SJSA1 (cell line): ENCODE data around the gene MANF. TPM values are rescaled to one million over a fixed set of nuclear protein-coding genes. Genes with fewer than 3 reads are reported as not detected.
"Not testable (repeated sequence)": the region's sequence is repeated elsewhere in the genome, so short reads cannot be mapped to it uniquely, and the experiment has no call there.

Source experiments
- DNase-seq, 2 experiments: peaks; one replicate each; pipeline ENCODE4 v3.0.0-alpha.2; 2015 to 2020; ENCODE audit warnings: low spot score in 2 of 2, low read depth in 1 of 2
- H3K27ac ChIP-seq: fragments of 250-450 bp; sonication (Bioruptor Pico); 2 replicates; pipeline ENCODE4 v1.5.1; 2020; ENCODE audit warnings: mild to moderate bottlenecking, moderate library complexity
- H3K27me3 ChIP-seq: fragments of 250-450 bp; sonication (Bioruptor Pico); replicated peaks from 2 replicates; pipeline ENCODE4 v1.5.1; 2020; ENCODE audit warnings: mild to moderate bottlenecking, moderate library complexity
- H3K36me3 ChIP-seq: fragments of 250-450 bp; sonication (Bioruptor Pico); 2 replicates; pipeline ENCODE4 v1.5.1; 2020; ENCODE audit warnings: mild to moderate bottlenecking
- H3K4me1 ChIP-seq: fragments of 250-450 bp; sonication (Bioruptor Pico); replicated peaks from 2 replicates; pipeline ENCODE4 v1.6.1; 2021; ENCODE audit warnings: mild to moderate bottlenecking
- H3K4me3 ChIP-seq: fragments of 250-450 bp; sonication (Bioruptor Pico); 2 replicates; pipeline ENCODE4 v1.5.1; 2020; ENCODE audit warnings: mild to moderate bottlenecking
- H3K9me3 ChIP-seq: fragments of 250-450 bp; sonication (Bioruptor Pico); replicated peaks from 2 replicates; pipeline ENCODE4 v1.5.1; 2020; ENCODE audit warnings: mild to moderate bottlenecking
- total RNA-seq: library from RNA; depleted of rRNA; stranded (reverse); fragments of >200 nt; shearing (Covaris generic); gene quantifications from 2 replicates; pipeline ENCODE4 v1.2.3, GENCODE V29; 2014

Gene MANF
- total RNA-seq, 1 experiment from 2014 or later = 161 TPM

GRCh38 chr3:51355891-51356578, 29.1 kb upstream of the MANF start:
- Histone ChIP-seq H3K9me3 (no peaks in the 10 kb centered on the region), H3K27me3 (no peaks in the 10 kb centered on the region), H3K27ac (no peak overlapping the region), H3K4me1 (peaks cover 28% of the 10 kb centered on the region), H3K36me3 (no peaks in the 10 kb centered on the region), H3K4me3 (no peak overlapping the region)
- no peak for DNase-seq

GRCh38 chr3:51357856-51358255, 27.2 kb upstream of the MANF start:
- Histone ChIP-seq H3K27me3 (no peaks in the 10 kb centered on the region), H3K4me3 (no peak overlapping the region), H3K4me1 (peaks cover 27% of the 10 kb centered on the region), H3K9me3 (no peaks in the 10 kb centered on the region), H3K36me3 (no peaks in the 10 kb centered on the region), H3K27ac (no peak overlapping the region)
- DNase-seq = no peak

GRCh38 chr3:51358981-51359380, 26.1 kb upstream of the MANF start:
- Histone ChIP-seq H3K9me3 (no peaks in the 10 kb centered on the region), H3K36me3 (no peaks in the 10 kb centered on the region), H3K27me3 (no peaks in the 10 kb centered on the region), H3K4me3 (no peak overlapping the region), H3K27ac (no peak overlapping the region), H3K4me1 (peaks cover 16% of the 10 kb centered on the region)
- no peak for DNase-seq

- Histone ChIP-seq H3K9me3 (no peaks in the 10 kb centered on the region), H3K27ac (no peak overlapping the region), H3K4me3 (no peak overlapping the region), H3K27me3 (no peaks in the 10 kb centered on the region), H3K36me3 (no peaks in the 10 kb centered on the region), H3K4me1 (no peaks in the 10 kb centered on the region)
- DNase-seq = no peak
These were observed 24.3 kb upstream of the MANF start for GRCh38 chr3:51360806-51361205.

GRCh38 chr3:51361746-51362145, 23.3 kb upstream of the MANF start:
- Histone ChIP-seq H3K4me3 (no peak overlapping the region), H3K27ac (no peak overlapping the region), H3K9me3 (no peaks in the 10 kb centered on the region), H3K36me3 (no peaks in the 10 kb centered on the region), H3K27me3 (no peaks in the 10 kb centered on the region), H3K4me1 (no peaks in the 10 kb centered on the region)
- no peak for DNase-seq

GRCh38 chr3:51362476-51362875, 22.6 kb upstream of the MANF start:
- Histone ChIP-seq H3K9me3 (no peaks in the 10 kb centered on the region), H3K4me3 (no peak overlapping the region), H3K36me3 (no peaks in the 10 kb centered on the region), H3K27ac (no peak overlapping the region), H3K27me3 (no peaks in the 10 kb centered on the region), H3K4me1 (no peaks in the 10 kb centered on the region)
- DNase-seq = no peak

GRCh38 chr3:51368276-51368675, 16.8 kb upstream of the MANF start:
- H3K27ac ChIP-seq, DNase-seq, H3K4me3 ChIP-seq, H3K27me3 ChIP-seq, H3K36me3 ChIP-seq, H3K9me3 ChIP-seq, H3K4me1 ChIP-seq: not testable (repeated sequence)

GRCh38 chr3:51371943-51372557, 13.0 kb upstream of the MANF start:
- H3K9me3 ChIP-seq = no peaks in the 10 kb centered on the region
- H3K27me3 ChIP-seq = no peaks in the 10 kb centered on the region
- no peaks in the 10 kb centered on the region for H3K4me1 ChIP-seq

GRCh38 chr3:51373658-51374421, 11.3 kb upstream of the MANF start:
- no peaks in the 10 kb centered on the region for H3K4me1 ChIP-seq
- no peak overlapping the region for H3K27ac ChIP-seq
- H3K36me3 ChIP-seq = no peaks in the 10 kb centered on the region

More at GRCh38 chr3:51371943-51372557, 13.0 kb upstream of the MANF start:
- peak; percentile 53 for DNase-seq
- Histone ChIP-seq H3K4me3 (no peak overlapping the region), H3K27ac (no peak overlapping the region), H3K36me3 (no peaks in the 10 kb centered on the region)

GRCh38 chr3:51374456-51374855, 10.6 kb upstream of the MANF start:
- Histone ChIP-seq H3K27me3 (no peaks in the 10 kb centered on the region), H3K9me3 (no peaks in the 10 kb centered on the region), H3K36me3 (no peaks in the 10 kb centered on the region), H3K4me3 (no peak overlapping the region), H3K4me1 (no peaks in the 10 kb centered on the region), H3K27ac (no peak overlapping the region)
- DNase-seq = no peak

More at GRCh38 chr3:51373658-51374421, 11.3 kb upstream of the MANF start:
- DNase-seq = no peak
- Histone ChIP-seq H3K9me3 (no peaks in the 10 kb centered on the region), H3K27me3 (no peaks in the 10 kb centered on the region), H3K4me3 (no peak overlapping the region)

GRCh38 chr3:51375136-51375535, 10.0 kb upstream of the MANF start:
- no peak for DNase-seq
- H3K4me3 ChIP-seq = no peak overlapping the region
- no peaks in the 10 kb centered on the region for H3K27me3 ChIP-seq
- no peaks in the 10 kb centered on the region for H3K4me1 ChIP-seq
- H3K36me3 ChIP-seq = no peaks in the 10 kb centered on the region
- no peak overlapping the region for H3K27ac ChIP-seq
- H3K9me3 ChIP-seq = no peaks in the 10 kb centered on the region

- no peaks in the 10 kb centered on the region for H3K9me3 ChIP-seq
- no peak for DNase-seq
- no peaks in the 10 kb centered on the region for H3K36me3 ChIP-seq
- no peak overlapping the region for H3K4me3 ChIP-seq
- no peaks in the 10 kb centered on the region for H3K27me3 ChIP-seq
- no peak overlapping the region for H3K27ac ChIP-seq
- no peaks in the 10 kb centered on the region for H3K4me1 ChIP-seq
These were observed 9.5 kb upstream of the MANF start for GRCh38 chr3:51375571-51375970.

GRCh38 chr3:51378065-51378464, 7.0 kb upstream of the MANF start:
- H3K27ac ChIP-seq = no peak overlapping the region
- DNase-seq = no peak
- no peaks in the 10 kb centered on the region for H3K27me3 ChIP-seq
- no peak overlapping the region for H3K4me3 ChIP-seq
- no peaks in the 10 kb centered on the region for H3K9me3 ChIP-seq
- no peaks in the 10 kb centered on the region for H3K4me1 ChIP-seq
- H3K36me3 ChIP-seq = no peaks in the 10 kb centered on the region

GRCh38 chr3:51378726-51379125, 6.4 kb upstream of the MANF start:
- H3K27ac ChIP-seq = no peak overlapping the region
- H3K4me1 ChIP-seq = peaks cover 1% of the 10 kb centered on the region
- no peaks in the 10 kb centered on the region for H3K36me3 ChIP-seq
- no peaks in the 10 kb centered on the region for H3K9me3 ChIP-seq
- H3K4me3 ChIP-seq = no peak overlapping the region
- no peak for DNase-seq
- H3K27me3 ChIP-seq = no peaks in the 10 kb centered on the region
